Pons (tissue), 1 donor: Measurements from ENCODE around the gene APEX2.
"Not testable (repeated sequence)": the region's sequence is repeated elsewhere in the genome, so short reads cannot be mapped to it uniquely, and the experiment has no call there.

Experiments
- DNase-seq: peaks from one replicate; pipeline ENCODE4 v3.0.0-alpha.2; 2016; ENCODE audit warnings: low spot score

The APEX2 gene

DNA sequence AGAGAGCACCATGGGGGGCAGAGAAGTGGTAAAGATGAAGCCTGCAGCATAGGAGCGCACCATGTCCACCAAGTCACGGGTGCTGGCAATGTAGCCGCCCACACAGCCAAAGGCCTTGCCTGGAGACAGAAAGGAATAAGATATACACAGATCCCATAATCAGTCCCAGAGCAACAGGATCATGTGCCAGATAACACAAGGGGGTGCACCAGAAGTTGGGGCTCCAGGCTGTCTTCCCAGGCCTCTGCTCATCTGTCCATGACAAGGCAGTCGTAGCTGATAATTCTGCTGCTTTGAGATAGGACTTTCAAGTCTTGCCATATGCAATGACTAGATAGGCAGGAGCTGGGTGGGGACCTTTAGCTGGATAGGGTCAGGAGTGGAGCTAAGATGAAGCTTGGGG, 14.7 kb downstream of the APEX2 start:
- DNase-seq, result no peak

DNA sequence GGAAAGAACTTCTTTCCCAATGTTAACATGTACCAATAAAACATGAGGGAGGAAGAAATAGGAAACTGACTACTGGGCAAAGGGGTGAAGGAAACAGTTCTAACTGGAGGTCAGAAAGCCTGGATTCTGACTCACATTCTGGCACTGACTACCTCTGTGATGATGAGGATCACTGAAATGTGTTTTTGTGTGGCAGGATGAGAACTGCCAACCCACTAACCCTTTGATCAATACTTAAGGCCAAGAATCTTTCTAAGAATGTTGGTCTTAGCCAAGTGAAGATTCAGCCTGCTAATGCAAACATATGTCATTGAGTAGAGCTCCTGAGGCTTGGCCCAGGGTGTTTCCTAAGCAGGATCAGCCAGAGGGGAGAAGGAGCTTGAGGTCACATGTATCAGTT, 26.0 kb downstream of the APEX2 start:
- no peak for DNase-seq

DNA sequence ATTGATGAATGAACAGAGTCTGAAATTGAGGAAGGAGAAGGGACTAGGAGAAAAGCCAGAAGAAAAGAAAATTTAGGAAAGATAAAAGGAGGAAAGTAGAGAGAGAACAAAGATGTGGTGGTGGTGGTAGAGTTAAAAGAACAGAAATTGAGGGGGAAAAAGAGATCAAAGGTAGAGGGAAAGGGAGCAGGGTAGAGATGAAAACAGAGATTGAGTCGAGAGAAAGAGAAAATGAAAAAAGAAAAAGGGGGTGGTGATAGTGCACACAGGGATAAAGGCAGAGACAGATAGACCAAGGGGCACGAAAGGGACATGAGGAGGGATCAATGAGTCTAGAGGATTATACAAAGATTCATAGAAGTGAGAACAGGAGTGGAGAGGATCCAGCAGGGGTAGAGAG, 26.7 kb downstream of the APEX2 start:
- DNase-seq, result no peak

DNA sequence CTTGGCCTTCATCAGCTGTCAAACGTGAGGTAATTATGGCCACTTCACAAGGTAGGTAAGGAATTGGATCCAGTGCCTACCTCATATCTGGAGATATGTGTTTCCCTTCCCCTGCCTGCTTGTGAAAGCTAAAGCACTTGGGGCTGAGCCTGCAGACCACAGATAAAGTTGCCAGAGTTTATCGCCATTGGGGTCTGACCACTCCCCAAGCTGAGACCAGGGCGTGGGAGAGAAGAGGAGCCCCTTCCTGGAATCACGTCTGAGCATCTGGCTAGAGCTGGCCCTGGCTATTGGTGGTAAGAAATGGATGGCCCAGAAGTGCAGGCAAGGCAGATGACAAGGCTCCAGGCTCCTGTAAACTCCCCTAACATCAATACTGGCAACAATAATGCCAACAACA, 27.9 kb downstream of the APEX2 start:
- no peak for DNase-seq

DNA sequence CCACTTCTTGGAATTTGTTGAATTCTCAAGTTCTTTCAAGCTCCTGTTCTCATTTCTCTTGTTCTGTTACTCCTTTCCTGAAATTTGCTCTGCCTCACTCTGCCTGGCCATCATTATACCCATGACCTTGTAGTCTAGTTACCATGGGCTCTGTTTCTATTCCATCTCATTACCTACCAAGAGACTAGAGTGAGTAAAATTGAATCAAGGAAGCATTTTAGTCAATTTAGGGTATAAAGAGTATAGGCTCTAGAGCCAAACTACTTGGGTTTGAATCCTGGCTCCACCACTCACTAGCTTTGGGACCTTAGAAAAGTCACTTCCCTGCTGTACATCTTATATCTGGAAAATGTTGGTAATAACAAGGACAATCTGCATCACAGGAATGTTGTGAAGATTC, 28.4 kb downstream of the APEX2 start:
- DNase-seq, result no peak

DNA sequence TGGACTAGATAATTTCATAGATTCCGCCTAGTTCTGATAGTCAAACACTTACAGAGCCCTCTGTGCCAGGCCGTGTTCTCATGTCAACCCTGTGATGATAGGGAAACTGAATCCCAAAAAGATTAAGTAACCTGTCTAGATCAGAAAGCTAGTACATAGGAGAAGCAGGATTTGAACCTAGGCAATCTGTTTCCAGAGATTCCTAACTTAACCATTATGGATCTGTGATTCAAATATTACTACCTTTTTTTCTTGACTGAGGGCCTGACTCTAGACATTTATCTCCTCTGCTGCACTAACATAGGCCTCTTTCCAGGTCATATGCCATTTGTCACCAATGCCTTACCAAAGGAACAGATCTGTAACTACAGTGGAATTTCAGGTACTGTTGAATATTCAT, 29.1 kb downstream of the APEX2 start:
- DNase-seq, result no peak

DNA sequence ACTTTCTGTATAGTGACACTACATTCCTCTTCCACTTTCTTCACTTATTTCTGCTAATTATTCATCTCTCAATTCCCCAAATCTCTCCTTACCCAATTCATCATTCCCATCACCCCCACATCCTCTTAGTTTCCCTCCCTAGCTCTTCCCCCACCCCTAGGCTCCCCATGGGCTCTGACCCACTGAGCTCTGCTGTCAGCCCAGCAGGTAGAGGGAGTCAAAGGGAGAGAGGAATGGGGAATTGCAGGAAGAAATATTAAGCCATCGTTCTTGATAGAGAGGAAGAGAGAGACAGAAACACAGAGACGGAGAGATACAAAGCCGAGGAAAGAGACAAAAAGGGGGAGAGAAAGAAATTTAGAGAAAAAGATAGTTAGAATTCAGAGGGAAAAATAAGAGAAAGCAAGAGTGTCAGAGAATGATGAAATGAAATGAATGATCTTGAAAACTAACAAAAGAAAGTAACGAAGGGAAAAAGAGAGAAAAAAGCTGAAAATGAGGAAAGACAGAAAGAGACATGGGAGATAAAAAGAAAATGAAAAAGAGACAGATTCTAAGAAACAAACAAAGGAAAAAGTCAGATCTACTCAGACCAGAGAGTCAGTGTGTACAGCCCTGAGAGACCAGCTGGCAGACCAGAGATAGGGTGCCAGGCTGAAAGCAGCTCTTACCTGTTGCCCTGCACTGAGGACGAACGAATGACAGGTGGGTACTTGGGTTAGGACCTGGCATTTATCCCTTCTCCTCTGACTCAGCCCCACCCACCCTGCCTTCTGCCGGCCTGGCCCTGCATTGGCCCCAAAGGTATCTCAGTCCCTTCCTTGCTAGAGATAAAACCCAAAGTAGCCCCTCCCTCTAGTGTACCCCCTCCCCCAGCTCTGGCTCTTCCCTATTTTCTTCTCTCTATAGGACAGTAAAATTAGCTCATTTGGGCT, 30.4 kb downstream of the APEX2 start, which contains the start of gene ALAS2:
Gene ALAS2, minus strand, starts transcription at position 707 of the 935 bp plus-strand sequence. CDS start 4,977 bp downstream, outside the sequence.
- DNase-seq, result no peak

DNA sequence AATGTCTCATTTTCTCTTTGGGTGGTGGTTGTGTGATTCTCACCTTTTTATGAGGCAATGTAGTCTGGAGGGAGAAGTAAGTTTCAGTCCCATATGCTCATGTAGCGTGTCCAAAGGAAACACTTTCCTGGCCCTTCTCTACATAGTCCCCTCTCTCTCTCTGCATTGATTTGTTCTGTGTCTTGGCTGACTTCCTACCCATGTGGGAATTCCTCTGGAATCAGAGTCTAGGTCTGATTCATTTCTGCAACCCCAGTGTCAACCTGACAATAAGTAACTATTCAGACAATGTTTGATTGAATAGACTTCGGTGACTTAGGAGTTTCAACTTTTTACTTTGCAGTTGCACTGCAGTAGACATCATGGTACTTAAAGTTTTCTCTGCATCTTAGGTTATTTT, 33.3 kb downstream of the APEX2 start:
- no peak for DNase-seq

DNA sequence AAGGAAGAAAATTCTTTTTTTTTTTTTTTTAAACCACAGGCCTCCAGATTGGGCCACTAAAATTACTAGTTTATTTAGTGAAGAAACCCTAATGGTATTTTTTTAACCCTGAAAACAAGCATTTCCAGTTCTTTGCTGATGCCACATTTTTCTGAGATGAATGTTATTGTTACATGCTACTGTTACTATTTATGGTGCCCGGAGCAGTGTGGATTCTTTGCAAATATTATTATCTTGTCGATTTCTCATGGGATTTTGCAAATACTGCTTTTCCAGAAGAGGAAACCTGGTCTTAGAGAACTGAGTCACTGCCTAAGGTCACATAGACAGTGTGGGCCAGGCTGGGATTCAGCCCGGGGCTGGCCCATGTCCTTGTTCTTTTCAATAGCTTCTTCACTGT, 39.3 kb downstream of the APEX2 start:
- no peak for DNase-seq

DNA sequence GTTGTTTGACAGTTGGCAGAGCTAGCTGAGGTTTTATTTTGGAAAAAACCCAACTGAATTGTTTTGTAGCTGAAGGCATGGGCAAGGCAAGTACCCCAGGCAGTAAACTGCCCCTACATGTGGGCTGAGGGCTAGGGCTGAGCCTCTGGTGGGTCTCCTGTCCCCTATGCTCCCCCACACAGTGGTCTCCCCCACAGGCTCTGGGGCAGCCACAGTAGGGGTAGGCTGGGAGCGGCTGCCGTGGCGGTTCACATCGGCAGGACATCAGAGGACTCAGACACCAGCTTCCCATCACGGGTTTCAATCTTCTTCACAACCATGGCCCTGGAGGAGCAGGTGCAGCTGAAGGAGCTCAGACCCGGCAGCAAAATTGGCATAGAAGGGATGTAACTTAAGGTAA, 41.4 kb downstream of the APEX2 start:
- no peak for DNase-seq

DNA sequence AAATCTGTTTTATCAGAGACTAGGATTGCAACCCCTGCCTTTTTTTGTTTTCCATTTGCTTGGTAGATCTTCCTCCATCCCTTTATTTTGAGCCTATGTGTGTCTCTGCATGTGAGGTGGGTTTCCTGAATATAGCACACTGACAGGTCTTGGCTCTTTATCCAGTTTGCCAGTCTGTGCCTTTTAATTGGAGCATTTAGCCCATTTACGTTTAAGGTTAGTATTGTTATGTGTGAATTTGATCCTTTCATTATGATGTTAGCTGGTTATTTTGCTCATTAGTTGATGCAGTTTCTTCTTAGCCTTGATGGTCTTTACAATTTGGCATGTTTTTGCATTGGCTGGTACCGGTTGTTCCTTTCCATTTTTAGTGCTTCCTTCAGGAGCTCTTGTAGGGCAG, 50.4 kb downstream of the APEX2 start:
- not testable (repeated sequence) for DNase-seq

DNA sequence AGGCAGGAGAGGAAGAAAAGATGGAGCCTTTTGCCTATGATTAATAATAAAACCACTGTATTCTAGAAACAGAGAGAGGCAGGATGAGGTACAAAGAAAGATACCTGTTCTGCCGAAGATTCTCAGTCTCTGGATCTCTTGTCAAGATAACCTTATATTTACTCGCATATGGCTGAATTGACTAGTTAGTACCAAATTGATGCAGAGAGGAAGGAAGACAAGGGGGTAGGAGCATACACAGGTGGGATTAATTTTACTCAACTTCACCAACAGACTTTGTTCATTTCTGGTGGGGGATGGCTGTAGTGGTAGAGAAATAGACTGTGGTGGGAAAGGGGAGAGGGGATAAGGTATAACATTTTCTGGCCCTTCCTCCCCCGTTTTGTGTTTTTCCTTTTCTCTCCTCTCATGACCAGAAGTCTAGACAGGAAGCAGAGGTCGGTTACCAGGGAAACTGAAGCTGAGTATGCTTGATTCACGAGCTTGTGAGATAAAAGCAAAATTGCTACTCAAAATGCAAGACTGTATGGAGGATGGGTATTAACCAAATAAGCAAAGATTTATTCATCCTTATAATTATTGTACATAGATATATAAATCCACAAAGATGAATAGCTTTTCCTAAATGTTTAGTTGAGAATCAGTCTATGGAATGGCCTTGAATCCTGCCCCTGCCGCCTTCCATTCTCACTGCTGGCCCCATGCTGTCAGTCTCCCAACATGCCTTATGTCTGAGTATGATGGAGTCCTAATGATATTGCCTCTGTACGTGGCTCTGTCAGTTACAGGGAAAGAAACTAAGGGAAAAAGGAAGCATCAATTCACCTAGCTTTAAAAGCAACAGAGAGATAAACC, 56.9 kb downstream of the APEX2 start:
- DNase-seq, result peak; percentile 33

DNA sequence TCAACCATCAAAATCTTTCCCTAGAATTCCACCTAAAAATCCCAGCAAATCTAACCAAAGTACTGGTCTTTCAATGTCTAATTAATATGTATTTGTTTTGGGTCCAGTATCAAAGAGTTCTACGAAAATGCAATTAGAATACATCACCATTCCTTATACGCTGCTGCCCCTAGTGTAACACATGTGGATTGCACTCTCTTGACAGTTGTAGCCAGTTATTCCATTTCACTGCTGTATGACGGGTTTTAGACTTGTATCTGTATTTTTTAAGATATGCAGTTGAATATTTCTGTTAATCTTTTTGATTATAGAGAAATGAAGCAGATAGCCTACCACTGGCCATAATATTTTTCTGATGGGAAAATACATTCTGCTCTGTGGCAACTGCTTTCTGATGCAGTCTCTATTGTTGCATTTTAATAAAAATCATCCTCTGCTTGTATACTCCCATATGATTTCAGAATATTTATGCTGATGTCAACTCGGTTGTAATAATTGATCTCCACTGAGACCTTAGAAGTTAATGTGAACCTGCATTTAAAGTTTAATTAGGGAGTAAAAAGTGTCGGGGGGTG, 57.6 kb downstream of the APEX2 start:
- peak; percentile 53 for DNase-seq
